Subcutaneous adipose tissue (tissue), 4 donors: ENCODE data around the gene FGGY. TPM values are rescaled to one million over a fixed set of nuclear protein-coding genes. Genes with fewer than 3 reads are reported as not detected.

ENCODE experiments used
- total RNA-seq, 4 donors: library from RNA; depleted of rRNA; stranded (reverse); fragments of >200 nt; gene quantifications; one replicate each; pipeline ENCODE4 v1.1.0, GENCODE V29; 2016
- TF ChIP-seq, protein P1 (sequence below): fragments of 450-650 bp; IDR thresholded peaks from one replicate; pipeline ENCODE4 v1.5.1; 2016; ENCODE audit warnings: low read depth, mild to moderate bottlenecking, control low read depth, antibody characterized with exemption, moderate library complexity

Gene FGGY
- total RNA-seq, 4 donors from 2014 or later, result 7.8 to 19.2 (median 12.5) TPM

DNA sequence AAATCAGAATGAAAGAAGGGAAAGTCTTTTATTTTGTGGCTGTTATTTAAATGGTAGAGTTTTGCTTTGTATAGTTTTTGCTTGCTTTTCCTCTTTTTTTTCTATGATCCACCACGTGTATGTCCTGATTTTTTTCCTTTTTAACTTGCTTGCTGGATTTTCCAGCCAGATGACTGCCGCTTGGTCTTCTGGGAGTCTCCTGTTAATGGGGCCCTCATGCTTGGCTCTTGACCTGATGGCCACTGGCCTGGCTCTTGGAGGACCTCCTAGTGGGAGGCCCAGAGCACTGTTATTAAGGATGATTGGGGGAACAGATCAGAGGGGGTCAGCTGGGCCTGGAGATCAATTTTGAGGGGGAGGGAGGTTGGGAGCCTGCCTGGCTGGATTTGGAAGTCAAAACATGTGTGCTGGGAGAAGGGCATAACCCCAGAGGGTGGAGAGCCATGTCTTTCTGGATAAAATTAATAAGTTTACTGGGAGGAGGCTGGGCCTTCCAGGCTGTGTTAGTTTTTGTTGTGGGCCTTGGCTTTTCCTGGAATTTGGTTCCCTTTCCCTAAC lies 1.2 kb downstream of the FGGY start:
- TF ChIP-seq, protein P1, sequence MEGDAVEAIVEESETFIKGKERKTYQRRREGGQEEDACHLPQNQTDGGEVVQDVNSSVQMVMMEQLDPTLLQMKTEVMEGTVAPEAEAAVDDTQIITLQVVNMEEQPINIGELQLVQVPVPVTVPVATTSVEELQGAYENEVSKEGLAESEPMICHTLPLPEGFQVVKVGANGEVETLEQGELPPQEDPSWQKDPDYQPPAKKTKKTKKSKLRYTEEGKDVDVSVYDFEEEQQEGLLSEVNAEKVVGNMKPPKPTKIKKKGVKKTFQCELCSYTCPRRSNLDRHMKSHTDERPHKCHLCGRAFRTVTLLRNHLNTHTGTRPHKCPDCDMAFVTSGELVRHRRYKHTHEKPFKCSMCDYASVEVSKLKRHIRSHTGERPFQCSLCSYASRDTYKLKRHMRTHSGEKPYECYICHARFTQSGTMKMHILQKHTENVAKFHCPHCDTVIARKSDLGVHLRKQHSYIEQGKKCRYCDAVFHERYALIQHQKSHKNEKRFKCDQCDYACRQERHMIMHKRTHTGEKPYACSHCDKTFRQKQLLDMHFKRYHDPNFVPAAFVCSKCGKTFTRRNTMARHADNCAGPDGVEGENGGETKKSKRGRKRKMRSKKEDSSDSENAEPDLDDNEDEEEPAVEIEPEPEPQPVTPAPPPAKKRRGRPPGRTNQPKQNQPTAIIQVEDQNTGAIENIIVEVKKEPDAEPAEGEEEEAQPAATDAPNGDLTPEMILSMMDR, result no peak

DNA sequence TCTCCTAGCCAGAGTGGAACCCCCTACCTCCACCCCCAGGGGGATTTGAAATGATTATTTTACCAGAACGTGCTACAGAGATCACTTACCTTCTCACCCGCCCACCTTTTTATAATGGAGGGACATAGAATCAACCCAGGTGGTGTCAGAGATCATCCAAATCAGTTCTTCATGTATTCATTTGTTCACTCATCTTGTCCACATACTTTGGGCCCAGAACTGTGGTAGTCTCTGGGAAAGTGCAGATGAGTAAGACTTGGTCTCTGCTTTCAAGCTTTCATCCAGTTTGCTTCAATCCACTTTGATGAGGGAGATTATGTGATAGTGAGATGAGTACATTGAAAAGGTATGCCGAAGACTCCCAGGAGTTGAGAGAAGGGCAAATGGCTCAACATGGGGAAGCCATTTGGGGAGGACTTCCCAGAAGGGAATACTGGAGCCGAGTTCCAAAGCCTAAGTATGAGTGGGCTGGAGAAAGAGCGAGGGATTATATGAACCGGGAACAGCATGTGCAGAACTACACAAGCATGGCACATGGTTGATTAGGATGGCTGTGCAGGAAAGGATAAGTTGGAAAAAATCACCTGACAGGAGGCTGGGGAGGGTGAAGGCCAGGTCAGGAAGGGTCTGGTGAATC lies 1.9 kb downstream of the FGGY start:
- TF ChIP-seq, protein P1, result no peak

DNA sequence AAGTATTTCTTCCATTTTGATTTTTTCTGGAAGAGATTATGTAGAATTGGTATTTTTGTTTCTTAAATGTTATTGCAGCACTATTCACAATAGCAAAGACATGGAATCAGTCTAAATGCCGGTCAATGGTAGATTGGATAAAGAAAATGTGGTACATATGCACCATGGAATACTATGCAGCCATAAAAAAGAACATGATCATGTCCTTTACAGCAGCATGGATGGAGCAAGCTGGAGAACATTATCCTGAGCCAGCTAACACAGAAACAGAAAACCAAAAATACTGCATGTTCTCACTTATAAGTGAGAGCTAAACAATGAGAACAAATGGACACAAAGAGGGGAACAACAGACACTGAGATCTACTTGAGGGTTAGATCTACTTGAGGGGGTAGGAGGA lies 5.4 kb downstream of the FGGY start:
- TF ChIP-seq, protein P1, result no peak

DNA sequence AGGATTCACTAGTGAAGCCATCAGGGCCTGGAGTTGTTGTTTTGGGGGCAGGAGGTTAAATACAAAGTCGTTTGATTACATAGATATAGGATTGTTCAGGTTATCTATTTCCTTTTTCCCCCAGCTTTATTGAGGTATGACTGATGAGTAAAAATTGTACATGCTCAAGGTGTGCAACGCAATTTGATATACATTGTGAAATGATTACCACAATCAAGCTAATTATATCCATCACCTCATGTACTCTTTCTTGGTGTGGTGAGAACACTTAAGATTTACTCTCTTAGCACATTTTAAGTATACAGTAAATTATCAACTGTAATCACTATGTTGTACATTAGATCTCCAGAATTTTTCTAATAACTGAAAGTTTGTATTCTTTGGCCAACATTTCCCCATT lies 6.0 kb downstream of the FGGY start:
- TF ChIP-seq, protein P1, result no peak

DNA sequence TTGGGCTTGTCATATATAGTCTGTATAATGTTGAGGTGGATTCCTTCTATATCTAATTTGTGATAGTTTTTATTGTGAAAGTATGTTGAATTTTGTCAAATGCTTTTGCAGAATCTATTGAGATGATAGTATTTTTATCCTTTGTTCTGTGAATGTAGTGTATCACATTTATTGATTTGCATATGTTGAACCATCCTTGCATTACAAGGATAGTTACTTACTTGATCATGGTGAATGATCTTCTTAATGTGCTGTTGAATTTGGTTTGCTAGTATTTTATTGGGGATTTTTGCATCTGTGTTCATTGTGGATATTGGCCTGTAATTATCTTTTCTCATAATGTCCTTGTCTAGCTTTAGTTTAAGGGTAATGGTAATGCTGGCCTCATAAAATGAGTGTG lies 8.3 kb downstream of the FGGY start:
- TF ChIP-seq, protein P1, result no peak

DNA sequence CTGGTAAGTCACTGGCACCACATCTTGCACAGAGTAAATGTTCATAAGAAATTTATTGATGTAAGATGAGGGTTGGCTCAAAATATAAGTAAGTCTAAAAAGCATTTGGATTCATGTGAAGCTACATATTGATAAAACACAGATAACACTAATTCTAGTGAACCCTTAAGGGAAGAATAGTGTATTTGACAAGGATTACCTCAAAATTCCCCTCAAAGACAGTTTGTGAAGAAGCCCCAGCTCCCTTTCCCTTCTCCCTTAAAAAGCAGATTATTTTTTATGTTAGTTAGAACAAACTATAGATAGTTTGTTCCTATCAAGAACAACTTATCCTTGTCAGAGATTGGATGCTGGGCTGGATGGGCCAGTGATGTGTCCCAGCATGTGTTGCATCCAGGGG lies 10.7 kb downstream of the FGGY start:
- TF ChIP-seq, protein P1, result no peak

DNA sequence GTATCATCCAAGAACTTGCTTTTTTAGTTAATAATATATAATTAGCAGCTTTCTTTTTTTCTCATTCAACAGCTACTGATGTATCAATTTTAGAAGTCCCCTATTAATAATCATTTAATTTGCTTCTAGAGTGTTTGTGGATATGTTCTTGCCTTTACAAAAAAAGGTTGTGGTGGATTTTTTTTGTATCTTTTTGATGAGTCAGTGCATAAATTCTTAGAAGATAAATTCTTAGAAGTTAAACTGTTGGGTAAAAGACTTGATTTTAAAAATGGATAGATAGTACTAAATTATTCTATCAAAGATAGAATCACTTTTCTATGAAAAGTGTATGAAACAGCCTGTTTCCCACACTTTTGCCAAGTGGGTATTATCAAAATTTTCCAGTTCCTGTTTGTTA lies 11.9 kb downstream of the FGGY start:
- TF ChIP-seq, protein P1, result no peak
